Right lobe of liver (tissue), 6 donors: ENCODE results near the gene HECA. TPM values are rescaled to one million over a fixed set of nuclear protein-coding genes. Genes with fewer than 3 reads are reported as not detected.

ENCODE experiments used
- ATAC-seq, 4 donors: fragments of 200-7000 bp; cut with Tn5 transposase; one replicate each; pipeline ENCODE4 v1.9.1; 2020; ENCODE audit warnings: mild to moderate bottlenecking in 4 of 4, moderate library complexity in 4 of 4
- DNase-seq, 3 donors: peaks; one replicate each; pipeline ENCODE4 v3.0.0-alpha.2; 2020
- H3K27ac ChIP-seq, 3 donors: fragments of 200-600 bp; one replicate each; pipeline ENCODE4 v1.8.0; 2022
- H3K27me3 ChIP-seq, 2 donors: fragments of 200-600 bp; one replicate each; pipeline ENCODE4 v1.8.0; 2022
- H3K36me3 ChIP-seq, 4 donors: fragments of 200-600 bp; sonication (generic) in 1 of 4; one replicate each; pipeline versions ENCODE4 v1.5.1 to v1.8.0; 2017 to 2022; ENCODE audit warnings: control low read depth in 1 of 4
- H3K4me1 ChIP-seq, 4 donors: fragments of 200-600 bp; sonication (generic) in 1 of 4; one replicate each; pipeline versions ENCODE4 v1.5.1 to v1.8.0; 2017 to 2022; ENCODE audit warnings: control low read depth in 1 of 4
- H3K4me3 ChIP-seq, 3 donors: fragments of 200-600 bp; one replicate each; pipeline ENCODE4 v1.8.0; 2022
- H3K9me3 ChIP-seq, 4 donors: fragments of 200-600 bp; sonication (generic) in 1 of 4; one replicate each; pipeline versions ENCODE4 v1.5.1 to v1.8.0; 2017 to 2022; ENCODE audit warnings: control low read depth in 1 of 4
- POLR2A ChIP-seq: fragments of 450-650 bp; IDR thresholded peaks from one replicate; pipeline ENCODE4 v1.6.1; 2017; ENCODE audit warnings: antibody characterized with exemption, mild to moderate bottlenecking
- WGBS: methylation state at CpG from one replicate; pipeline ENCODE4 v1.1.6; 2018; ENCODE audit warnings: low coverage, low lambda C conversion rate; ENCODE audit not compliant: insufficient coverage; ENCODE audit errors: missing lambda C conversion rate; 5-methylcytosine and 5-hydroxymethylcytosine counted together
- intact Hi-C, 2 donors: fragments of 100-400 bp; cut with DNase I; formaldehyde crosslinking; loops; one replicate each; pipeline versions ENCODE4 v1.11.2 to v1.14.1; 2022
- total RNA-seq, 6 experiments: library from RNA; depleted of rRNA in 2 of 6; stranded (reverse); fragments of >200 nt in 2 of 6; fragmentation: NEBNext Ultra II Directional in 3 of 6; extraction: Animal tissue kit (Norgen Biotek cat#: 25700) in 3 of 6; gene quantifications; one replicate each; pipeline versions ENCODE4 v1.1.0 to v1.2.4, GENCODE V29; 2016 to 2023
- TF ChIP-seq, protein P1 (sequence below), 4 donors: fragments of 200-600 bp in 3 of 4; fragments of 450-650 bp in 1 of 4; IDR thresholded peaks; one replicate each; pipeline versions ENCODE4 v1.5.1 to v1.8.0; 2016 to 2022; ENCODE audit warnings: antibody characterized with exemption in 4 of 4, mild to moderate bottlenecking in 2 of 4
- donor health status: DM: no; HTN: yes; CAD: no.
- donor health status: DM: no; HTN: no; CAD: no.
- donor health status: DM: no; HTN: no; CAD: no.
- donor health status: DM: no; HTN: yes; CAD: no.
- donor health status: DM: no; HTN: yes; CAD: no.

The HECA gene
- total RNA-seq, 6 experiments from 2014 or later: 6.8 to 12.2 (median 11.0) TPM

GRCh38 chr6:139142262-139142661 lies 7.4 kb downstream of the HECA start:
- Histone ChIP-seq H3K27me3 (no peaks in the 10 kb centered on the region), H3K4me3 (no peak overlapping the region), H3K36me3 (no peaks in the 10 kb centered on the region), H3K27ac (no peak overlapping the region), H3K4me1 (peaks cover 0 to 4% (median under 1%) of the 10 kb centered on the region in 4 donors), H3K9me3 (no peaks in the 10 kb centered on the region)
- TF ChIP-seq, protein P1, sequence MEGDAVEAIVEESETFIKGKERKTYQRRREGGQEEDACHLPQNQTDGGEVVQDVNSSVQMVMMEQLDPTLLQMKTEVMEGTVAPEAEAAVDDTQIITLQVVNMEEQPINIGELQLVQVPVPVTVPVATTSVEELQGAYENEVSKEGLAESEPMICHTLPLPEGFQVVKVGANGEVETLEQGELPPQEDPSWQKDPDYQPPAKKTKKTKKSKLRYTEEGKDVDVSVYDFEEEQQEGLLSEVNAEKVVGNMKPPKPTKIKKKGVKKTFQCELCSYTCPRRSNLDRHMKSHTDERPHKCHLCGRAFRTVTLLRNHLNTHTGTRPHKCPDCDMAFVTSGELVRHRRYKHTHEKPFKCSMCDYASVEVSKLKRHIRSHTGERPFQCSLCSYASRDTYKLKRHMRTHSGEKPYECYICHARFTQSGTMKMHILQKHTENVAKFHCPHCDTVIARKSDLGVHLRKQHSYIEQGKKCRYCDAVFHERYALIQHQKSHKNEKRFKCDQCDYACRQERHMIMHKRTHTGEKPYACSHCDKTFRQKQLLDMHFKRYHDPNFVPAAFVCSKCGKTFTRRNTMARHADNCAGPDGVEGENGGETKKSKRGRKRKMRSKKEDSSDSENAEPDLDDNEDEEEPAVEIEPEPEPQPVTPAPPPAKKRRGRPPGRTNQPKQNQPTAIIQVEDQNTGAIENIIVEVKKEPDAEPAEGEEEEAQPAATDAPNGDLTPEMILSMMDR (IDR thresholded peaks at IDR 0.05): no peak
- no peak for TF ChIP-seq POLR2A
- DNase-seq (no peak), ATAC-seq (no peak)
- intact Hi-C loops: no loop called here
- WGBS: 86% methylated on average over 3 of the region's 3 CpGs

DNA sequence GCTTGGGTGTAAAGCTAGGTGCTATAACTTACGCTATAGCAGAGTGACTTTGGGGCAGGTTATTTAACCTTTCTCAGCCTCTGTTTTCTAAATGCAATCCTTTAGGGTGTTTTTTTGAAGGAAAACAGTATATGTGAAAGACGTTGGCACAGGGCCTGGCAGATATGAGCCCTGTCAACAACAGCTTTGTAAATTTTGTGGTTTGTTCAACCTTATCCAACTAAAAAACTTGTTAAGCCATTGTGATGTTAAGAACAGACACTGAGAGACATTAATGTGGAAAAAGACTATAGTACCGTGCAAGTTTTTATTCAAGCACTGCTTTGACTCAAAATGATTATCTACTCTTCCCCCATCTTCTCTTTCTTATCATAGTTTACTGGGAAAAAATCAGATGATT lies 8.2 kb downstream of the HECA start:
- TF ChIP-seq POLR2A: no peak
- TF ChIP-seq, protein P1 (IDR thresholded peaks at IDR 0.05): no peak
- Histone ChIP-seq H3K27me3 (no peaks in the 10 kb centered on the region), H3K27ac (no peak overlapping the region), H3K36me3 (no peaks in the 10 kb centered on the region), H3K4me1 (peaks cover 0 to 12% (median 5%) of the 10 kb centered on the region in 4 donors), H3K4me3 (no peak overlapping the region), H3K9me3 (no peaks in the 10 kb centered on the region)
- intact Hi-C loops: no loop called here
- WGBS: 78% methylated on average over 3 of the region's 3 CpGs
- DNase-seq: no peak
- no peak for ATAC-seq

DNA sequence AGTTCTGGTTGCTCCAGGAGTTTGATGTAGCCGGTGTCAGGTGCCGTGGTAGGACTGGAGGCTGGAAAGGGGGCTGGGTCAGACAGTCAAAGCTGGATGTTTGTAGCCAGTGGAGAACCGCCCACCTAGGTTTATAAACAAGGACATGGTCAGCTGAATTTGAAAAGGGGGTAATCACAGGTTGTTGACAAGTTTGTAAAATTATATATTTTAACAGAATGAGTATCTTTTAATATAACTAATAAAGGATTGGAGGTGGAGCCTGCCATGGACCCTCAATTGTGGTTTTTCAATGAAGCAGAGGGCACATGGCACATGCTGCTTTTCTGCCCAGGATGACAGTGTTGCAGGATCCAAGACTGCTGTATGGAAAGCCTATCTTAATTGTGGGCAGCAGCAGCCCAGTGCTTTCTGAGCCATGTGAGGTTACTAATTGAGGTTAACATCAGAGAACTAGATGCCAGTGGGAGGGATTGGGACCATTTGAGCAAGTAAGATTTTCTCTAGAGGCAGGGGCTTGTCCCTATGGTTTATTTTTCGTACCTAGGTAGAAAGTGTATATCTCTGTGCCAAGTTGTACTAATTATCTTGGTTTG lies 9.7 kb downstream of the HECA start:
- Histone ChIP-seq H3K27me3 (no peaks in the 10 kb centered on the region), H3K36me3 (no peaks in the 10 kb centered on the region), H3K27ac (no peak overlapping the region), H3K9me3 (no peaks in the 10 kb centered on the region), H3K4me3 (no peak overlapping the region), H3K4me1 (peaks cover 0 to 22% (median 9%) of the 10 kb centered on the region in 4 donors)
- intact Hi-C loops: no loop called here
- ATAC-seq (no peak), DNase-seq (no peak)
- 69% methylated on average over 4 of the region's 4 CpGs for WGBS
- no peak for TF ChIP-seq POLR2A
- TF ChIP-seq, protein P1 (IDR thresholded peaks at IDR 0.05): no peak

GRCh38 chr6:139145661-139146060 lies 10.8 kb downstream of the HECA start:
- H3K4me3 ChIP-seq: no peak overlapping the region
- H3K9me3 ChIP-seq: no peaks in the 10 kb centered on the region
- WGBS: 92% methylated on average over 3 of the region's 3 CpGs
- TF ChIP-seq, protein P1 (IDR thresholded peaks at IDR 0.05): no peak
- TF ChIP-seq POLR2A: no peak
- no peak overlapping the region for H3K27ac ChIP-seq
- H3K36me3 ChIP-seq: no peaks in the 10 kb centered on the region
- ATAC-seq: no peak
- DNase-seq: no peak
- H3K4me1 ChIP-seq: peaks cover 0 to 22% (median 9%) of the 10 kb centered on the region in 4 donors
- H3K27me3 ChIP-seq: no peaks in the 10 kb centered on the region
- intact Hi-C loops: no loop called here
